Inferior parietal cortex (tissue), 1 donor: Measurements from ENCODE around the gene URB1.
"Not testable (repeated sequence)": the region's sequence is repeated elsewhere in the genome, so short reads cannot be mapped to it uniquely, and the experiment has no call there.

Experiments used
- DNase-seq: peaks from one replicate; pipeline ENCODE4 v3.0.0-alpha.2; 2016; ENCODE audit errors: extremely low spot score

Gene URB1

GRCh38 chr21:32285476-32285875 is 107.3 kb downstream of the URB1 start:
- no peak for DNase-seq

DNA sequence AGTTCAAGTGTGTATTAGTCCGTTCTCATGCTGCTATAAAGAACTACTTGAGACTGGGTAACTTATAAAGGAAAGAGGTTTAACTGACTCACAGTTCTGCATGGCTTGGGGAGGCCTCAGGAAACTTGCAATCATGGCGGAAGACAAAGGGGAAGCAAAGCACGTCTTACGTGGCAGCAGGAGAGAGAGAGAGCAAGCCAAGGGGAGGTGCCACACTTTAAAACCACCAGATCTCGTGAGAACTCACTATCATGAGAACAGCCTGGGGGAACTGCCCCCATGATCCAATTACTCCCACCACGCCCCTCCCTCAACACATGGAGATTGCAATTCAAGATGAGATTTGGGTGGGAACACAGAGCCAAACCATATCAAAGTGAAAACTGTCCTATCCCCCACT is 109.8 kb downstream of the URB1 start:
- DNase-seq, result no peak

DNA sequence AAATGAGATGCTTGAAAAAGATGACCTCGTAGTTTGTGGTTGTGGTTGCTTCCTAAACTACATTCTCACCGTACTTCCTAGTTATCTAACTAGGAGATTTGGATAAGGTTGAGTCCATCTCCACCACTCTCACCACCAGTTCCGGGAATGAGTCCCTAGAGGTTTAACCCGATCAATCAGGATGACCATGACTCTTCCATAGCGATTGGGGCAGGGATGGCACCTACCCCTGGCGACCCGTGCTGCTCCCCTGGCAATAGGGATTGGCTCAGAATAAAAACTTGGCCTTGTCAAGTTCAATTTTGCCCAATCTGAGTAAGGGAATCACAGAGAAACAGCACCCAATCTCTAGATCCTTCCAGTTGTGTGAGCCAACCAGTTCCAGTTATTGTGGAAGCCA is 111.3 kb downstream of the URB1 start:
- no peak for DNase-seq

GRCh38 chr21:32279377-32279680 is 113.5 kb downstream of the URB1 start:
- DNase-seq, result peak; percentile 6

DNA sequence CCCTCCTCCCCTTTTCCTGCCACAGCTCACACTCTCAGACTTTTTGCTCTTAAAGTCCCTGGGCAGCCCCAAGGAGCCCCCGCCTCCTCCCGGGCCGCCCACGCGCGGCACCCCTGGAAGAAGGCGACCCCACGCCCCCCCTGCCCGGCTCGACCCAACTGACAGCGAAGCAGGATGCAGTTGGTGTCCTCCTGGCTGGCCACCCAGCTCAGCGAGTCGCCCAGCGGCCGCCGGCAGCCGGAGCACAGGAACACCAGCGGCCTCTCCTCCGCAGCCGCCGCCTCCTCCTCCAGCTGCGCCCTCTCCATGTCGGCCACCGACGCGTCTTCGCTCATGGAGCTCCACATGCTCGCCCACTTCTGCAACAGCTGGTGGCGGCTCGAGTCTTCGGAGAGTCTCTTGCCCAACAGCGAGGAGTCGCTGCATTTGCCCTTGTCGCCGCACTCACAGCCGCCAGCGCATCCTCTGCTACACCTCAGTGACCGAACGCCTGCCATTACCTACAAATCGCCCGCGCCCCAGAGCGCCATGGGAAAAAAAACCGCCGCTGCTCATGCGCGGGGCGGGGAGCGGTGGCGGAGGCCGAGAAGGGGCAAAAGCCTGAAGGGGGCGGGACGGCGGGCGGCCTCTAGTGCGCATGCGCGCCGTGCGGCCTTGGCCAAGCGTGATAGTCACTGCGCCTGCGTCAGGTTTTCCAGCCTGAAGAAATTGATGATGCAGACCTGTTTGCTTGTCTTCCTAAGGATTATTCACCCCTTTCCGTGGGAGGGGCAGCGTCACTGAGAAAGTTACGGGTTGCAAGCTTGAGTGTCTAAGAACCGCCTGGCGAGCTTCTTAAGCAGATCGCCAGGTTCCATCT is 114.1 kb downstream of the URB1 start, which contains the start of gene MIS18A:
Gene MIS18A, minus strand, starts transcription at position 532 of the 859 bp plus-strand sequence. Its CDS starts 35 bp downstream, at position 497.
- DNase-seq, result peak; percentile 95

DNA sequence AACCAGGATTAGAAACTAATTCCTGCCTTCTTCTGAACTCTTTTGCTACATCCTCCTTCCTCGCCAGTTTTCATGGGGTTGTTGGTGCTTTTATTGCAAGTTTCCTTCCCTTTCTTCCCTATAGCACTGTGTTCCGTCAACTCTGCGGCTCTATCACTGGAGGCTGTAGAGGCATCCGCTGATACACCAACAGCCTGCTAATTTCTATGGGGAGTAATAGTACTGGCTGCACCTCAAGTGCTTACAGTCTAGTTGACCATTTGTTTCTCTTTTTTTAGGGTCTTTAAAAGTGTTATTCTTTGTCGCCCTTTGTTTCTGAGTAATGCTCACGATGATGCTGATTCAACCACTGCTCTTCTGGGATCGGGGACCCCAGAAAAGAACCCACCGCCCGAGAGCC is 114.7 kb downstream of the URB1 start:
- no peak for DNase-seq

- DNase-seq, result no peak
These were observed 116.1 kb downstream of the URB1 start for GRCh38 chr21:32276671-32277070.

GRCh38 chr21:32270748-32271147 is 122.1 kb downstream of the URB1 start:
- DNase-seq, result no peak

DNA sequence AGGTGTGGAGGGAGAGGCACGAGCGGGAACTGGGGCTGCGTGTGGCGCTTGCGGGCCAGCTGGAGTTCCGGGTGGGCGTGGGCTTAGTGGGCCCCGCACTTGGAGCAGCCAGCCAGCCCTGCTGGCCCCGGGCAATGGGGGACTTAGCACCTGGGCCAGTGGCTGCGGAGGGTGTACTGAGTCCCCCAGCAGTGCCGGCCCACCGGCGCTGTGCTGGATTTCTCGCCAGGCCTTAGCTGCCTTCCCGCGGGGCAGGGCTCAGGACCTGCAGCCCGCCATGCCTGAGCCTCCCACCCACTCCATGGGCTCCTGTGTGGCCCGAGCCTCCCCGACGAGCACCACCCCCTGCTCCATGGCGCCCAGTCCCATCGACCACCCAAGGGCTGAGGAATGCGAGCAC is 127.5 kb downstream of the URB1 start:
- DNase-seq, result not testable (repeated sequence)

DNA sequence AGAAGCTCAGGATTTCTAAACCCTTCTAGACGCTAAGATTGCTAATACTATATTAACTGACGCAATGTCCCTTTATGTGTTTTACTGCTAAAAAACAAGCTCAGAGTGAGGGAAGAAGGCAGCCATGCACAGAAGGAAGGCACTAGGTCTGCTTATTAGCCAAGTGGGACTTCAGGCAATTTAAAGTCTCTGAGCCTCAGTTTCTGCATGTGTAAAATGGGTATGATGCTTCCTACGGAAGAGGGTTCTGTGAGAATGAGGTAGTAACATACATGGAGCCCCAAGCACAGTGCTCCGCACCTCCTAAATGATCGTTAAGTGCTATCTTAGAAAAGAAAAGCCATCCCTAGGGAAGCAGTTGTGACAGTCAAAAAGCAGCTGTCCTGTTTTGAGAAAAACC is 130.9 kb downstream of the URB1 start:
- no peak for DNase-seq
